Activated gamma-delta T cell treated with Interleukin-2 at 50 U/mL for 16 hours (primary cell): Measurements from ENCODE around the gene TTC19.

Experiments used
- DNase-seq: peaks from one replicate; pipeline ENCODE4 v3.0.0-alpha.2; 2020

TTC19 gene

GRCh38 chr17:15999141-15999973 is at the start of gene TTC19, which contains the start of gene ZSWIM7:
TSS of gene TTC19 (plus strand) at chr17:15999824. CDS start at chr17:15999849, 25 bp downstream.
TSS of gene ZSWIM7 (minus strand) at chr17:15999704. CDS start at chr17:15999594, 110 bp downstream.
- DNase-seq = peak; percentile 88

- no peak for DNase-seq
These were observed 48.1 kb upstream of the TTC19 start for GRCh38 chr17:15951368-15952047.

GRCh38 chr17:15952048-15952532 is 47.5 kb upstream of the TTC19 start:
- DNase-seq = no peak

GRCh38 chr17:15952916-15953790 is 46.5 kb upstream of the TTC19 start:
- DNase-seq = no peak

GRCh38 chr17:15954222-15954621 is 45.4 kb upstream of the TTC19 start:
- DNase-seq = no peak

- no peak for DNase-seq
These were observed 43.7 kb upstream of the TTC19 start for GRCh38 chr17:15955793-15956541.

GRCh38 chr17:15957206-15957605 is 42.4 kb upstream of the TTC19 start:
- no peak for DNase-seq

- DNase-seq = no peak
These were observed 41.9 kb upstream of the TTC19 start for GRCh38 chr17:15957608-15958307.

GRCh38 chr17:15958484-15958854 is 41.2 kb upstream of the TTC19 start:
- DNase-seq = no peak

GRCh38 chr17:15963670-15964110 is 35.9 kb upstream of the TTC19 start:
- no peak for DNase-seq

- DNase-seq = no peak
These were observed 34.1 kb upstream of the TTC19 start for GRCh38 chr17:15965528-15965927.

- DNase-seq = no peak
These were observed 33.3 kb upstream of the TTC19 start for GRCh38 chr17:15966183-15966878.

- DNase-seq = no peak
These were observed 32.8 kb upstream of the TTC19 start for GRCh38 chr17:15966879-15967248.

- no peak for DNase-seq
These were observed 31.8 kb upstream of the TTC19 start for GRCh38 chr17:15967706-15968399.

GRCh38 chr17:15969463-15969862 is 30.2 kb upstream of the TTC19 start:
- no peak for DNase-seq

GRCh38 chr17:15970500-15970899 is 29.1 kb upstream of the TTC19 start:
- DNase-seq = no peak

GRCh38 chr17:15971098-15971678 is 28.4 kb upstream of the TTC19 start:
- no peak for DNase-seq

GRCh38 chr17:15971882-15972281 is 27.7 kb upstream of the TTC19 start:
- DNase-seq = no peak

GRCh38 chr17:15972497-15972951 is 27.1 kb upstream of the TTC19 start:
- no peak for DNase-seq

- no peak for DNase-seq
These were observed 26.6 kb upstream of the TTC19 start for GRCh38 chr17:15973016-15973415.
